Osteocyte (in vitro differentiated cells): ENCODE results near the gene TTLL11. TPM values are rescaled to one million over a fixed set of nuclear protein-coding genes. Genes with fewer than 3 reads are reported as not detected.

Experiments used
- DNase-seq: peaks from one replicate; pipeline ENCODE4 v3.0.0; 2021; ENCODE audit warnings: mixed read lengths; ENCODE audit not compliant: unreplicated experiment; ENCODE audit errors: extremely low spot score
- H3K27ac Mint-ChIP-seq: one replicate; pipeline ENCODE4 v1.8.0; 2021; ENCODE audit warnings: mild to moderate bottlenecking, mixed read lengths; ENCODE audit not compliant: unreplicated experiment
- H3K27me3 Mint-ChIP-seq: one replicate; pipeline ENCODE4 v1.8.0; 2021; ENCODE audit warnings: mixed read lengths; ENCODE audit not compliant: unreplicated experiment
- H3K36me3 Mint-ChIP-seq: one replicate; pipeline ENCODE4 v1.8.0; 2021; ENCODE audit warnings: mixed read lengths; ENCODE audit not compliant: unreplicated experiment
- H3K4me1 Mint-ChIP-seq: one replicate; pipeline ENCODE4 v1.8.0; 2021; ENCODE audit warnings: mixed read lengths; ENCODE audit not compliant: unreplicated experiment
- H3K4me3 Mint-ChIP-seq: one replicate; pipeline ENCODE4 v1.8.0; 2021; ENCODE audit warnings: mild to moderate bottlenecking, moderate library complexity, mixed read lengths; ENCODE audit not compliant: unreplicated experiment
- H3K9me3 Mint-ChIP-seq: one replicate; pipeline ENCODE4 v1.8.0; 2021; ENCODE audit warnings: mixed read lengths; ENCODE audit not compliant: unreplicated experiment
- total RNA-seq: library from RNA; stranded (reverse); gene quantifications from 2 replicates; pipeline ENCODE4 v1.2.1, GENCODE V29; 2021
- TF ChIP-seq, protein P1 (sequence below): fragments of 200-600 bp; sonication (generic); IDR thresholded peaks from 2 replicates; pipeline ENCODE4 v1.5.0; 2021; ENCODE audit warnings: antibody characterized with exemption, mild to moderate bottlenecking, moderate library complexity

The TTLL11 gene
- total RNA-seq, 1 donor from 2014 or later = 6.0 TPM

DNA sequence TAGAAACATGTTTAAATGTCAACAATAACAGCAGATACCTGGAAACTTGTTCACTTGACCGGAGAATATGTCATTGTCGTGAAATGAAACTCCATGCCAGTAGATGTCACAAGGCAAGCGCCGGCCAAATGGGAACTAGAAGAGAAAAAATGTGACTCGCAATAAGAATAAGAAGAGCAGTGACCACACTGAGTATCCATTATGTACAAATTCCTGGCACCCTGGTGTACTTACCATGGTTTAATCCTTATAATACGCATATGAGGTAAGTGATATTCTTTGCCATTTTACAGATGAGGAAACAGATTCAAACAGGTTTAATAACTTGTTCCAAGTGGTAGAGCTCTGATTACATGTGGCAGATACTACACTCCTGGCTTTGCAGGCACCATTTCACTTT lies 53.9 kb downstream of the TTLL11 start:
- TF ChIP-seq, protein P1, sequence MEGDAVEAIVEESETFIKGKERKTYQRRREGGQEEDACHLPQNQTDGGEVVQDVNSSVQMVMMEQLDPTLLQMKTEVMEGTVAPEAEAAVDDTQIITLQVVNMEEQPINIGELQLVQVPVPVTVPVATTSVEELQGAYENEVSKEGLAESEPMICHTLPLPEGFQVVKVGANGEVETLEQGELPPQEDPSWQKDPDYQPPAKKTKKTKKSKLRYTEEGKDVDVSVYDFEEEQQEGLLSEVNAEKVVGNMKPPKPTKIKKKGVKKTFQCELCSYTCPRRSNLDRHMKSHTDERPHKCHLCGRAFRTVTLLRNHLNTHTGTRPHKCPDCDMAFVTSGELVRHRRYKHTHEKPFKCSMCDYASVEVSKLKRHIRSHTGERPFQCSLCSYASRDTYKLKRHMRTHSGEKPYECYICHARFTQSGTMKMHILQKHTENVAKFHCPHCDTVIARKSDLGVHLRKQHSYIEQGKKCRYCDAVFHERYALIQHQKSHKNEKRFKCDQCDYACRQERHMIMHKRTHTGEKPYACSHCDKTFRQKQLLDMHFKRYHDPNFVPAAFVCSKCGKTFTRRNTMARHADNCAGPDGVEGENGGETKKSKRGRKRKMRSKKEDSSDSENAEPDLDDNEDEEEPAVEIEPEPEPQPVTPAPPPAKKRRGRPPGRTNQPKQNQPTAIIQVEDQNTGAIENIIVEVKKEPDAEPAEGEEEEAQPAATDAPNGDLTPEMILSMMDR = no peak
- H3K27me3 Mint-ChIP-seq = no peaks in the 10 kb centered on the region
- H3K9me3 Mint-ChIP-seq = no peaks in the 10 kb centered on the region
- DNase-seq = no peak
- H3K27ac Mint-ChIP-seq = no peak overlapping the region
- peaks cover 8% of the 10 kb centered on the region for H3K36me3 Mint-ChIP-seq
- peaks cover 13% of the 10 kb centered on the region for H3K4me1 Mint-ChIP-seq
- no peak overlapping the region for H3K4me3 Mint-ChIP-seq

DNA sequence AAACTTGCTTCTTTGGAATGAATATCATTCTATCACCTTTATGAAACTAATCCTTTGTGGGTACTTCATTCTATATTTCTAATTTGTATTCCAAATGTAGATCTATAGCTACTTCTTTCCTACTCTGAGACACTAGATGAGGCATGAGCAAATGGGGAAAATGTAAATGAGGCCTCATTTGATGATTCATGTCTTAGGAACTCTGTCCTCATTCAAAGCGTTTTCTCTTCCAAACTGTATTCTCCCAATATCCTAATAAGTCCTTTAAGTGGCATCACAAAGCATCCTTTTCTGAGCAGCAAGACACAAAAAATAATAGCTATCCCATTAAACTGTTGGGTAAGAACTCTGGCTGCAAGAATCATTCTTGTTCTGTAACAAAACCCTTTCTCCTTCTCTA lies 56.1 kb downstream of the TTLL11 start:
- Mint-ChIP-seq H3K27me3 (no peaks in the 10 kb centered on the region), H3K4me3 (no peak overlapping the region), H3K27ac (no peak overlapping the region), H3K9me3 (no peaks in the 10 kb centered on the region), H3K36me3 (peaks cover 8% of the 10 kb centered on the region), H3K4me1 (peaks cover 18% of the 10 kb centered on the region)
- DNase-seq = no peak
- TF ChIP-seq, protein P1 = no peak

DNA sequence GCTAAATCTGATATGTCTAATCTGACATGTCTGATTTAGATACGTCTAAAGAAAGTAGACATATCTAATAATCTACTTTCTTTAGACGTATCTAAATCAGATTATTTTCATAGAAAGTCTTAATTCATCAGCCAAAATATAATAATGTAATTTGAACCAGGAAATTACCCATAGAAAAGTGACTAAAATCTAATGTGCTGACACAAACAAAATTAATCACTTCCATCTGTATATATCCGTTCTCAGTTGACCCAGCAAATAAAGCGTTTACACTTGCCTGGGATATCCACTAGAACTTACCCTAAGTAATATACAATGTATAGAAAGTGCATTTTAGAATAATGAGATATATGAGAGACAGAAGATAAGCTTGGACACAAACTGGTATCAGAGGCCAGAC lies 56.7 kb downstream of the TTLL11 start:
- H3K27ac Mint-ChIP-seq = no peak overlapping the region
- peaks cover 8% of the 10 kb centered on the region for H3K36me3 Mint-ChIP-seq
- no peaks in the 10 kb centered on the region for H3K9me3 Mint-ChIP-seq
- no peaks in the 10 kb centered on the region for H3K27me3 Mint-ChIP-seq
- DNase-seq = no peak
- no peak overlapping the region for H3K4me3 Mint-ChIP-seq
- TF ChIP-seq, protein P1 = no peak
- H3K4me1 Mint-ChIP-seq = peaks cover 18% of the 10 kb centered on the region

DNA sequence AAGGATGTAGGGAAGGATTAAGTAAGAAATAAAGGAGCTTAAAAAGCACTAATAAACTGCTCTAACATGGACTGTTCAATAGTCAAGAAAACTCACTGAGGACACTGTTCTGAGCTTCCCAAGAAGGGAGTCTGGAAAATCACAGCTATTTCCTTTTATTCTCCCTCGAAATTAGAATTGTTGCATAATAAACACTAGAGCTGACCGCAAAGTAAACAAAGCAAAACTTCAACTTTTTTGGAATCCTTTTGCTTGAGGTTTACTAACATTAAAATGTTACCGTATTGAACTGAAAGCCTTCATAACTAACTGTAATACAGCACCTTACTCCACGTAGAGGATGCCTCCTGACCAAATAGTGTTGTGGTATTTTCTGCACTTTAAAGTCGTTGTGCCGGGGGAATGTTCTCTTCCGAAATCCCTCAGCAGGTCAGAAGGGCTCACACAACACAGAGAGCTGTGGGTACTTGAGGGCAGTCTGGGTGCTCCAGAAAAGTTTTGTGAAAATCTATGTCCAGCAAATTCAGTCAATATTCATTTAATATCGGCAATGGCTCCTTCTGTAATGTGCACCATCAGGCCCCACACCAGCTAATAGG lies 59.2 kb downstream of the TTLL11 start:
- no peaks in the 10 kb centered on the region for H3K9me3 Mint-ChIP-seq
- H3K4me3 Mint-ChIP-seq = no peak overlapping the region
- peaks cover 18% of the 10 kb centered on the region for H3K4me1 Mint-ChIP-seq
- no peak overlapping the region for H3K27ac Mint-ChIP-seq
- peaks cover 5% of the 10 kb centered on the region for H3K36me3 Mint-ChIP-seq
- TF ChIP-seq, protein P1 = no peak
- no peak for DNase-seq
- no peaks in the 10 kb centered on the region for H3K27me3 Mint-ChIP-seq

DNA sequence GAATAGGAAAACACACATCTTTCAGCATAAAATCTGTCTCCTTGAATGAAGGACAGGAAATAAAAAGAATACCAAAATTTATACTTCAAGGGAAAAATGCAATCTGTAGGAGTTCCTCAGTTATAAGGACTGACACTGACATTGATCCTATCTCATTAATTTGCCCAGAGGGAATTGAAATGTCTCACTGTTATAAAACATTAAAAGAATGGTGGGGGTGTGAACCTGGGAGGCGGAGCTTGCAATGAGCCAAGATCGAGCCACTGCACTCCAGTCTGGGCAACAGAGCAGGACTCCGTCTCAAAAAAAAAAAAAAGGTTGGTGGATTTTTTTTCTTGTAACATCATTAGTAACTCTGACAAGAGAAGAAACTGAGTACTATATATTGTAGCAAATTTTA lies 60.8 kb downstream of the TTLL11 start:
- Mint-ChIP-seq H3K27ac (peak overlapping the region; percentile 6), H3K4me3 (no peak overlapping the region), H3K27me3 (no peaks in the 10 kb centered on the region)

More for the DNA sequence above, 60.8 kb downstream of the TTLL11 start:
- DNase-seq = no peak
- H3K36me3 Mint-ChIP-seq = peaks cover 6% of the 10 kb centered on the region
- peaks cover 9% of the 10 kb centered on the region for H3K9me3 Mint-ChIP-seq
- TF ChIP-seq, protein P1 = no peak
- peaks cover 15% of the 10 kb centered on the region for H3K4me1 Mint-ChIP-seq
